B cell (primary cell): ENCODE results near the gene ATP4B.

Experiments
- CTCF ChIP-seq: fragments of 200-600 bp; IDR thresholded peaks from one replicate; pipeline ENCODE4 v1.8.0; 2022; ENCODE audit warnings: antibody characterized with exemption, mild to moderate bottlenecking
- EZH2 ChIP-seq: IDR thresholded peaks from 2 replicates; pipeline ENCODE4 v1.6.1; 2012; ENCODE audit warnings: borderline replicate concordance, low read depth, mild to moderate bottlenecking, moderate library complexity, low read length; ENCODE audit not compliant: insufficient read depth, poor library complexity, severe bottlenecking

GRCh38 chr13:113631341-113632095, 26.5 kb downstream of the ATP4B start:
- TF ChIP-seq EZH2 (no peak), CTCF (no peak)
